GM10248 (cell line): ENCODE measurements around the gene SYT14.

Experiments used
- CTCF ChIA-PET: fragments of 300-600 bp; sonication (Branson Sonifier 250); formaldehyde crosslinking; extraction: SDS; loops from one replicate; lab custom pipeline; 2021; ENCODE audit warnings: antibody characterized with exemption; lab: Yijun Ruan, JAX
- POLR2A ChIA-PET: fragments of 350-650 bp; sonication (Branson Sonifier 250); formaldehyde crosslinking; extraction: SDS; loops from one replicate; lab custom pipeline; 2020; ENCODE audit warnings: antibody characterized with exemption; lab: Yijun Ruan, JAX
- DNase-seq: peaks from one replicate; pipeline ENCODE4 v3.0.0; 2012; ENCODE audit errors: extremely low spot score
- CTCF ChIP-seq: IDR thresholded peaks from 2 replicates; pipeline ENCODE4 v1.5.1; 2012; ENCODE audit warnings: mild to moderate bottlenecking, low read depth; ENCODE audit errors: extremely low read depth, missing control alignments, control extremely low read depth

SYT14 gene

GRCh38 chr1:210010161-210010560 lies 72.1 kb downstream of the SYT14 start:
- no peak for DNase-seq
- ChIA-PET POLR2A (no interaction called here), CTCF (interaction anchor here (1.4 kb wide), 1 partner anchor 440 kb away, joined by 3 read pairs; no protein-coding TSS in a partner anchor)
- no peak for TF ChIP-seq CTCF

- no peak for DNase-seq
- ChIA-PET CTCF (no interaction called here), POLR2A (no interaction called here)
- no peak for TF ChIP-seq CTCF
These were observed 83.3 kb downstream of the SYT14 start for GRCh38 chr1:210021145-210021860.

GRCh38 chr1:210022044-210022443 lies 84.0 kb downstream of the SYT14 start:
- no peak for TF ChIP-seq CTCF
- ChIA-PET POLR2A (no interaction called here), CTCF (no interaction called here)
- DNase-seq: no peak

GRCh38 chr1:210024282-210024681 lies 86.3 kb downstream of the SYT14 start:
- TF ChIP-seq CTCF: no peak
- CTCF ChIA-PET: no interaction called here
- POLR2A ChIA-PET: no interaction called here
- DNase-seq: no peak

GRCh38 chr1:210024996-210025395 lies 87.0 kb downstream of the SYT14 start:
- TF ChIP-seq CTCF: no peak
- ChIA-PET CTCF (no interaction called here), POLR2A (no interaction called here)
- no peak for DNase-seq

GRCh38 chr1:210025870-210026269 lies 87.9 kb downstream of the SYT14 start:
- no peak for DNase-seq
- CTCF ChIA-PET: no interaction called here

More at GRCh38 chr1:210025870-210026269, 87.9 kb downstream of the SYT14 start:
- TF ChIP-seq CTCF: no peak
- POLR2A ChIA-PET: no interaction called here
